Measurements from ENCODE around the gene DPP4.

GRCh38 chr2:161972866-161973265 lies 101.1 kb downstream of the DPP4 start:
- TF ChIP-seq POLR2A (IDR thresholded peaks at IDR 0.05; ENCODE audit: low read depth, low read length) (no peak), FOS (IDR thresholded peaks at IDR 0.05; ENCODE audit: borderline replicate concordance, insufficient read depth, low read length) (no peak)
- TF ChIP-seq, protein P1, sequence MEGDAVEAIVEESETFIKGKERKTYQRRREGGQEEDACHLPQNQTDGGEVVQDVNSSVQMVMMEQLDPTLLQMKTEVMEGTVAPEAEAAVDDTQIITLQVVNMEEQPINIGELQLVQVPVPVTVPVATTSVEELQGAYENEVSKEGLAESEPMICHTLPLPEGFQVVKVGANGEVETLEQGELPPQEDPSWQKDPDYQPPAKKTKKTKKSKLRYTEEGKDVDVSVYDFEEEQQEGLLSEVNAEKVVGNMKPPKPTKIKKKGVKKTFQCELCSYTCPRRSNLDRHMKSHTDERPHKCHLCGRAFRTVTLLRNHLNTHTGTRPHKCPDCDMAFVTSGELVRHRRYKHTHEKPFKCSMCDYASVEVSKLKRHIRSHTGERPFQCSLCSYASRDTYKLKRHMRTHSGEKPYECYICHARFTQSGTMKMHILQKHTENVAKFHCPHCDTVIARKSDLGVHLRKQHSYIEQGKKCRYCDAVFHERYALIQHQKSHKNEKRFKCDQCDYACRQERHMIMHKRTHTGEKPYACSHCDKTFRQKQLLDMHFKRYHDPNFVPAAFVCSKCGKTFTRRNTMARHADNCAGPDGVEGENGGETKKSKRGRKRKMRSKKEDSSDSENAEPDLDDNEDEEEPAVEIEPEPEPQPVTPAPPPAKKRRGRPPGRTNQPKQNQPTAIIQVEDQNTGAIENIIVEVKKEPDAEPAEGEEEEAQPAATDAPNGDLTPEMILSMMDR (IDR thresholded peaks at IDR 0.05; ENCODE audit: extremely low read depth in 1 of 2, insufficient read depth in 1 of 2, low read depth in 1 of 2, low read length in 2 of 2) = no peak
